GM23248 (cell line): ENCODE results near the gene INPP5D. TPM values are rescaled to one million over a fixed set of nuclear protein-coding genes. Genes with fewer than 3 reads are reported as not detected.

Experiments used
- DNase-seq: peaks from one replicate; pipeline ENCODE4 v3.0.0-alpha.2; 2015
- H2AFZ ChIP-seq: fragments of 200-600 bp; sonication (generic); 2 replicates; pipeline ENCODE4 v1.6.1; 2016; ENCODE audit warnings: antibody characterized with exemption
- H3F3A ChIP-seq: fragments of 200-600 bp; sonication (generic); 2 replicates; pipeline ENCODE4 v1.6.1; 2016; ENCODE audit warnings: mild to moderate bottlenecking, antibody characterized with exemption, mixed run types; ENCODE audit not compliant: insufficient read depth
- H3K27ac ChIP-seq: fragments of 200-600 bp; sonication (generic); 2 replicates; pipeline ENCODE4 v1.5.1; 2016; ENCODE audit warnings: mild to moderate bottlenecking
- H3K27me3 ChIP-seq: fragments of 200-600 bp; sonication (generic); replicated peaks from 2 replicates; pipeline ENCODE4 v1.6.1; 2016; ENCODE audit warnings: mild to moderate bottlenecking; ENCODE audit not compliant: insufficient read depth
- H3K36me3 ChIP-seq: fragments of 200-600 bp; sonication (generic); 2 replicates; pipeline ENCODE4 v1.6.1; 2016; ENCODE audit warnings: low read depth, mild to moderate bottlenecking
- H3K4me1 ChIP-seq: fragments of 200-600 bp; sonication (generic); 2 replicates; pipeline ENCODE4 v1.6.1; 2016; ENCODE audit warnings: mild to moderate bottlenecking; ENCODE audit not compliant: insufficient read depth
- H3K4me2 ChIP-seq: fragments of 200-600 bp; sonication (generic); one replicate; pipeline ENCODE4 v1.6.1; 2016; ENCODE audit warnings: mild to moderate bottlenecking; ENCODE audit not compliant: unreplicated experiment
- H3K4me3 ChIP-seq: fragments of 200-600 bp; sonication (generic); 2 replicates; pipeline ENCODE4 v1.5.1; 2016; ENCODE audit warnings: mild to moderate bottlenecking
- H3K79me2 ChIP-seq: fragments of 200-600 bp; sonication (generic); 2 replicates; pipeline ENCODE4 v1.6.1; 2016; ENCODE audit warnings: mild to moderate bottlenecking; ENCODE audit not compliant: insufficient read depth
- H3K9ac ChIP-seq: fragments of 200-600 bp; sonication (generic); 2 replicates; pipeline ENCODE4 v1.6.1; 2016; ENCODE audit warnings: mild to moderate bottlenecking
- H3K9me2 ChIP-seq: fragments of 200-600 bp; sonication (generic); 2 replicates; pipeline ENCODE4 v1.6.1; 2016; ENCODE audit warnings: mixed run types, mild to moderate bottlenecking, moderate library complexity; ENCODE audit not compliant: insufficient read depth
- H3K9me3 ChIP-seq: fragments of 200-600 bp; sonication (generic); one replicate; pipeline ENCODE4 v1.6.1; 2017; ENCODE audit warnings: low read depth
- H4K20me1 ChIP-seq: fragments of 200-600 bp; sonication (generic); 2 replicates; pipeline ENCODE4 v1.6.0; 2016; ENCODE audit not compliant: insufficient read depth
- EZH2 ChIP-seq: fragments of 200-600 bp; sonication (generic); IDR thresholded peaks from 2 replicates; pipeline ENCODE4 v1.6.1; 2018; ENCODE audit warnings: antibody characterized with exemption, mild to moderate bottlenecking; ENCODE audit not compliant: insufficient read depth, poor library complexity, severe bottlenecking
- EZH2phosphoT487 ChIP-seq: fragments of 200-600 bp; sonication (generic); IDR thresholded peaks from 2 replicates; pipeline ENCODE4 v1.6.1; 2018; ENCODE audit warnings: antibody characterized with exemption, moderate library complexity, mild to moderate bottlenecking, low read depth; ENCODE audit not compliant: insufficient read depth
- whole genome bisulfite sequencing, 2 experiments: methylation state at CpG; one replicate each; pipeline ENCODE4 v1.1.6; 2015 to 2017; ENCODE audit warnings: low lambda C conversion rate in 2 of 2, low coverage in 1 of 2; ENCODE audit errors: missing lambda C conversion rate in 2 of 2; 5-methylcytosine and 5-hydroxymethylcytosine counted together
- in situ Hi-C: fragments of 300-500 bp; cut with MboI; formaldehyde crosslinking; loops from 2 replicates; pipeline ENCODE4 v1.15.0; 2020
- polyA plus RNA-seq: library from polyadenylated mRNA; unstranded; fragments of >200 nt; fragmentation: Nextera tagmentation; extraction: Ambion mirVana; gene quantifications from 2 replicates; pipeline ENCODE4 v1.2.1, GENCODE V29; 2016
- total RNA-seq: library from RNA; depleted of rRNA; stranded (reverse); fragments of >200 nt; shearing (Covaris generic); gene quantifications from 2 replicates; pipeline ENCODE4 v1.2.3, GENCODE V29; 2014

Gene INPP5D
- total and polyA plus RNA-seq, 2 experiments from 2014 or later = 0.23 TPM; not detected in 1

DNA sequence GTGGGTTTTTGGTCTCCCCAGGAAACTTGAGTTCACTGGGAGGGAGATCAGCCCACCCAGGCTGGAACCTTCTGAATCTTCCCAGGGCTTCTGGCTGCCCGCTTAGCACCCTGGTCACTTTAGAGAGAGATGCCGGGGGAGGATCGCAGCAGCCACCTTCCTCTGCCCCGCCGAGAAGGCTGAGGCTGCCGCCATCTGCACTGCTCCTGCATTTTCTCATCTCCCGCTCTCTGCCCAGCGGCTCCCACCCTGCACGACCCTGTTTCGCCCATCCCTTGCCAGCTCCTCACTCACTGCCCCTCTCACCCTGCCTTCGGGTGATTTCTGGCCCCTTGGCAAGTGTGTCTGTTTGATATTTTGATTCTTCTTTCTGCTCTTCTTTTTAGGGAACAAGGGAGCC is 108.8 kb downstream of the INPP5D start:
- TF ChIP-seq EZH2phosphoT487 = no peak
- no peak for TF ChIP-seq EZH2
- H3K9me3 ChIP-seq = no peaks in the 10 kb centered on the region
- no peaks in the 10 kb centered on the region for H3F3A ChIP-seq
- no peaks in the 10 kb centered on the region for H3K4me1 ChIP-seq
- no peak overlapping the region for H3K9ac ChIP-seq
- no peak overlapping the region for H3K27ac ChIP-seq
- no peaks in the 10 kb centered on the region for H3K36me3 ChIP-seq
- H3K27me3 ChIP-seq = no peaks in the 10 kb centered on the region; the same call in 1 of the 2 replicates
- in situ Hi-C loops = no loop called here
- DNase-seq = no peak
- no peak overlapping the region for H3K4me2 ChIP-seq
- H3K79me2 ChIP-seq = no peaks in the 10 kb centered on the region
- H4K20me1 ChIP-seq = no peaks in the 10 kb centered on the region
- H3K9me2 ChIP-seq = no peaks in the 10 kb centered on the region
- no peak overlapping the region for H2AFZ ChIP-seq
- WGBS, 2 experiments = 54 to 66% methylated on average over 10 to 11 of the region's 11 CpGs
- no peak overlapping the region for H3K4me3 ChIP-seq

DNA sequence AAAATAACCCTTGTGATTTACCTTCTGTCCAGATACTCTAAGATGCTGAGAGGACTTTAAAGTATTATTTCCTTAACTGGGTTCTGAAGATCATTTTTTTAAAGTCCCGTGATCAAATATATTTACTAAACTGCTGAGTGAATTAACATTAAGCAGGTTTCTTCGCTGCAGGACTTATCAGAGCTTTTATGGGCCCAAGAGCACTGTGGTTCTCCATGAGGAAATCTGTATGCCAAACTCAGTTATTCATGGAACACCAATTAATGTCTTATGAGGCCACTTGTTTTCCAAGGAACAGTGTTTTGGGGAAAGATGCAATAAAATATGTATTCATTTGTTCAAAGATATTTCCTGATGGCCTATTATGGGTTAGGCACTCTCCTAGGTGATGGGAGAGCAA is 111.2 kb downstream of the INPP5D start:
- H3K4me3 ChIP-seq = no peak overlapping the region
- TF ChIP-seq EZH2phosphoT487 = no peak
- no peak for TF ChIP-seq EZH2
- DNase-seq = no peak
- no peaks in the 10 kb centered on the region for H3K9me2 ChIP-seq
- in situ Hi-C loops = no loop called here
- no peaks in the 10 kb centered on the region for H3K4me1 ChIP-seq
- no peak overlapping the region for H3K9ac ChIP-seq
- WGBS, 2 experiments = 75 to 81% methylated on average over 2 of the region's 2 CpGs
- H2AFZ ChIP-seq = no peak overlapping the region
- no peaks in the 10 kb centered on the region for H3K36me3 ChIP-seq
- no peaks in the 10 kb centered on the region for H3K79me2 ChIP-seq
- no peaks in the 10 kb centered on the region for H3F3A ChIP-seq
- no peaks in the 10 kb centered on the region for H3K9me3 ChIP-seq
- no peak overlapping the region for H3K27ac ChIP-seq
- H4K20me1 ChIP-seq = no peaks in the 10 kb centered on the region
- H3K4me2 ChIP-seq = no peak overlapping the region
- H3K27me3 ChIP-seq = no peaks in the 10 kb centered on the region; the same call in 1 of the 2 replicates

DNA sequence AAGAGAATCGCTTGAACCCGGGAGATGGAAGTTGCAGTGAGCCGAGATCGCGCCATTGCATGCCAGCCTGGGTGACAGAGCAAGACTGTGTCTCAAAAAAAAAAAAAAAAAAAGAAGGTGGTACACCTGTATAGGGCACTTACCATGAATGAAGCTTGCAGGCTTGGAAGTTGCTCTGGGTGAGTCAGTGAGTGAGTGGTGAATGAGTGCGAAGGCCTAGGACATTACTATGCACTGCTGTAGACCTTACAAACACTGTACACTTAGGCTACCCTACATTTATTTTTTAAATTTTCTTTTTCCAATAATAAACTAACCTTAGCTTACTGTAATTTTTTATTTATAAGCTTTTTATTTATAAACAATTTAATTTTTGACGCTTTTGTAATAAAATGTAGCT is 113.0 kb downstream of the INPP5D start:
- WGBS, 2 experiments = 85 to 90% methylated on average over 7 of the region's 7 CpGs
- TF ChIP-seq EZH2phosphoT487 = no peak
- TF ChIP-seq EZH2 = no peak

DNA sequence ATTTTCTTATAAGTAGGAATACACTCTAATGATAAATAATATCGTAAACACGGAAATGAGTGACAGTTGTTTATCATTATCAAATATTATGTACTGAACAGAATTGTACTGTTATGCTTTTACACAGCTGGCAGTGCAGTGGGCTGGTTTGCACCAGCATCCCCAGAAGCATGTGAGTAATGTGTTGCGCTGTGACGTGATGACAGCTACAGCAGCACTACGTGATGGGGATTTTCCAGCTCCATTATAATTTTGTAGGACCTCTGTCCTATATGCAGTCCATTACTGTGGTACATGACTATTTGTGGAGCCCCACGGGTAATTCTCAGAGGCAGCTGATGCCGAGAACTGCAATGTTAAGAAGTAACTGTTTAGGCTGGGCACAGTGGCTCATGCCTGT is 114.0 kb downstream of the INPP5D start:
- H3K4me3 ChIP-seq = no peak overlapping the region
- no peak for DNase-seq
- no peaks in the 10 kb centered on the region; the same call in none of the 2 replicates for H3K27me3 ChIP-seq
- H3K4me2 ChIP-seq = no peak overlapping the region
- TF ChIP-seq EZH2phosphoT487 (no peak), EZH2 (no peak)
- H2AFZ ChIP-seq = no peak overlapping the region
- no peak overlapping the region for H3K27ac ChIP-seq
- H3K9ac ChIP-seq = no peak overlapping the region
- no peaks in the 10 kb centered on the region for H3F3A ChIP-seq
- H3K36me3 ChIP-seq = no peaks in the 10 kb centered on the region
- H3K79me2 ChIP-seq = no peaks in the 10 kb centered on the region
- in situ Hi-C loops = no loop called here
- no peaks in the 10 kb centered on the region for H3K9me2 ChIP-seq
- 27 to 42% methylated on average over 7 of the region's 7 CpGs for WGBS, 2 experiments
- H4K20me1 ChIP-seq = no peaks in the 10 kb centered on the region
- H3K9me3 ChIP-seq = no peaks in the 10 kb centered on the region
- H3K4me1 ChIP-seq = no peaks in the 10 kb centered on the region

More for the DNA sequence above, 113.0 kb downstream of the INPP5D start:
- Histone ChIP-seq H2AFZ (no peak overlapping the region), H4K20me1 (no peaks in the 10 kb centered on the region), H3K9ac (no peak overlapping the region), H3K9me2 (no peaks in the 10 kb centered on the region), H3K79me2 (no peaks in the 10 kb centered on the region), H3K4me3 (no peak overlapping the region), H3K36me3 (no peaks in the 10 kb centered on the region), H3K4me2 (no peak overlapping the region), H3K27me3 (no peaks in the 10 kb centered on the region; the same call in 1 of the 2 replicates), H3K4me1 (no peaks in the 10 kb centered on the region), H3K27ac (no peak overlapping the region), H3K9me3 (no peaks in the 10 kb centered on the region), H3F3A (no peaks in the 10 kb centered on the region)
- no peak for DNase-seq
- in situ Hi-C loops = no loop called here
